HAP-1 (cell line): Measurements from ENCODE around the gene INPP4A.

Source experiments
- DNase-seq, 2 experiments: peaks; one replicate each; pipeline ENCODE4 v3.0.0-alpha.2; 2016 to 2020; ENCODE audit warnings: low spot score in 2 of 2
- H3K27me3 ChIP-seq: fragments of 250-450 bp; sonication (Bioruptor Pico); 2 replicates; pipeline ENCODE4 v1.5.1; 2020; ENCODE audit warnings: low read depth, mild to moderate bottlenecking, moderate library complexity
- H3K36me3 ChIP-seq: fragments of 250-450 bp; sonication (Bioruptor Pico); replicated peaks from 2 replicates; pipeline ENCODE4 v1.5.1; 2020; ENCODE audit warnings: mild to moderate bottlenecking
- H3K4me1 ChIP-seq: fragments of 250-450 bp; sonication (Bioruptor Pico); 2 replicates; pipeline ENCODE4 v1.5.1; 2020; ENCODE audit warnings: mild to moderate bottlenecking
- H3K4me3 ChIP-seq: fragments of 250-450 bp; sonication (Bioruptor Pico); 2 replicates; pipeline ENCODE4 v1.5.1; 2020; ENCODE audit warnings: mild to moderate bottlenecking, moderate library complexity
- H3K9me3 ChIP-seq: fragments of 250-450 bp; sonication (Bioruptor Pico); 2 replicates; pipeline ENCODE4 v1.5.1; 2020; ENCODE audit warnings: mild to moderate bottlenecking, moderate library complexity
- in situ Hi-C: fragments of 300-500 bp; cut with MboI; formaldehyde crosslinking; loops from 3 replicates; pipeline ENCODE4 v1.14.3; 2020; ENCODE audit warnings: low sequenced_read_pairs, inconsistent platforms, mixed read lengths

The INPP4A gene

DNA sequence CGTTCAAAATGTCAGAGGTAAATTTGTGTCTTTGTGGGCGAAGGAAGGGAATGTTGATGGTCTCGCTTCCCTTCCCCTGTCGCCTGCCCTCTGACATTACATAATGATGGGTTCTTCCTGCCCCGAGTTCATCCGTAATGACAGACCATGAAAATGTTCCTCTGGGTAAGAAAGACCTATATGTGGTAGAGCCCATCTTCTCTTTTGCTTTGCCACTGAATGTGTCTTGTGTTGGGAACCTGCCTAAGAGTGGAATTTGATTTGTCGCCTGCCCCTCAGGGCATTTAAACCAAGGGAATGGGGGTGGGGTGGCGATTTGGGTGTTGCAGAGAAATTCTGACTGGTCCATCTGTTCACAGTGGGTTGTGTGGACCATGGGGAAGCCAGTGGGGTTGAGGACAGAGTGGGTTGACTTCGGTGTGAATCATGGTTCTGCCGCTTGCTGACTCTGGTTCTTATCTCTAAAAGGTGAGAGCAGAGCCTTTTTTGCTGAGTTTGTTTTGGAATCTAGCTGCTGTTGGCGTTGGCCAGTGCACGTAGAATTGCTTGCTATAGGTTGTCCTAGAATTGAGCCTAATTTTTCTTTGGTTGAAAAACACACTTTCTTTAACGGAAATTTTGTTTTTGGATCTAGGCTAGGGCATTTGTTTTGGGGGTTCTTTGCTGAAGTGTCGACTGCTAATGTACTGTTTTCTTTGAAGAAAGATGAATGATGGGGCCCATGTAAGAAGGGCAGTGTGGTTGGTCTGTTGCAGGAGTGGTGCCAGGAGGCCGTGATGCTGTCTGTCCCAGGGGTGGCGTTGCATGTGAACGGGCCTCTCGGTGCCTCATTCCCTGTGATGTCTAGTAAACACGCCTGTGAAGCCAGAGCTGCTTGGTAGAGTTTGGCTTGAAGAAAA, 1.3 kb downstream of the INPP4A start:
- in situ Hi-C loops, result no loop called here
- no peaks in the 10 kb centered on the region for H3K27me3 ChIP-seq
- H3K4me3 ChIP-seq, result peak overlapping the region; percentile 49
- no peaks in the 10 kb centered on the region for H3K9me3 ChIP-seq
- DNase-seq, result peak; percentile 16 to 62
- H3K36me3 ChIP-seq, result no peaks in the 10 kb centered on the region
- H3K4me1 ChIP-seq, result peaks cover 30% of the 10 kb centered on the region

DNA sequence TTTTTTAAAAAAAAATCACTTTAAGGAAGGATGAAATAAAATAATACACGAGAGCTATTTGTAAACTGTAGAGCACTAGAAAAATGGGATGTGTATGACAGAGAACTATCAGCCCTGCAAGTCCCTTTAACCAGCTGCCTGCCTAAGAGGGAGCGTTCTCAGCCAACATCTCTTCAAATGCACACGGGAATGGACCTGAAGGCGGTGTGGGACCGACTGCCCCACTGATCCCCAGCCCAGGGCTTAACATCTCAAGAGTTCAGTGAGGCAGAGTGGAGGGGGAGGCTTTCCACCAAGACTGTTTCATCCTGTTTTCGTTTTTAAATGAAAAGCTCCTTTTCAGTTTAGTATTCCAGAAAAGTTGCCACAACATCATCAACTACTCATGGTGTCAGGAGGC, 2.2 kb downstream of the INPP4A start:
- Histone ChIP-seq H3K4me1 (peaks cover 30% of the 10 kb centered on the region), H3K4me3 (no peak overlapping the region)
- DNase-seq, result no peak

DNA sequence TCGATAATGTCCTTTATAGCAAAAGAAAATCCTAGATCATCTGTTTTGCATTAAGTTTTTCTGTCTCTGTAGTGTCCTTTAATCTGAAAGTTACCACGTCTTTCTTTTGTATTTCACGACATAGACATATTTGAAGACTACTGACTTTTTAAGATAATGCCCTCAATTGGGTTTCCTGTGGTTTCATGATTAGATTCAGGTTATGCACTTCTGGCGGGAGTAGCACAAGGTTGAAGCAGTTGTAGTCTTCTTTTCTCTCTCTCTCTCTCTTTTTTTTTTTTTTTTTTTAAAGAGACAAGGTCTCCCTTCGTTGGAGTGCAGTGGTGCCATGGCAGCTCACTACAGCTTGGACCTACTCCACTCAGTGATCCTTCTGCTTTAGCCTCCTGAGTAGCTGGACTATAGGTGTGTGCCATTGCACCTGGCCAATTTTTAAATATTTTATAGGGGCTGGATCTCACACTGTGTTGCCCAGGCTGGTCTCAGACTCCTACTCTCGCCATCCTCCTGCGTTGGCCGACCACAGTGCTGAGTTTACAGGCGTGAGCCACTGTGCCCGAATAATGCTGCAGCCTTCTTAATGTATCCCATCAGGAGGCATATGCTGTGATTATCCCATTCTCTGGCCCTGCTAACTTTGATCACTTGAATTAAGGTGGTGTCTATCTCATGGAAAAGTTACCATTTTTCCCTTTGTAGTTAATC, 3.9 kb downstream of the INPP4A start:
- H3K4me1 ChIP-seq, result peaks cover 30% of the 10 kb centered on the region
- no peaks in the 10 kb centered on the region for H3K36me3 ChIP-seq
- no peak for DNase-seq
- no peak overlapping the region for H3K4me3 ChIP-seq
- H3K9me3 ChIP-seq, result no peaks in the 10 kb centered on the region
- no peaks in the 10 kb centered on the region for H3K27me3 ChIP-seq
- in situ Hi-C loops, result no loop called here

More for the DNA sequence above, 2.2 kb downstream of the INPP4A start:
- Histone ChIP-seq H3K36me3 (no peaks in the 10 kb centered on the region), H3K9me3 (no peaks in the 10 kb centered on the region), H3K27me3 (no peaks in the 10 kb centered on the region)
- in situ Hi-C loops, result no loop called here

DNA sequence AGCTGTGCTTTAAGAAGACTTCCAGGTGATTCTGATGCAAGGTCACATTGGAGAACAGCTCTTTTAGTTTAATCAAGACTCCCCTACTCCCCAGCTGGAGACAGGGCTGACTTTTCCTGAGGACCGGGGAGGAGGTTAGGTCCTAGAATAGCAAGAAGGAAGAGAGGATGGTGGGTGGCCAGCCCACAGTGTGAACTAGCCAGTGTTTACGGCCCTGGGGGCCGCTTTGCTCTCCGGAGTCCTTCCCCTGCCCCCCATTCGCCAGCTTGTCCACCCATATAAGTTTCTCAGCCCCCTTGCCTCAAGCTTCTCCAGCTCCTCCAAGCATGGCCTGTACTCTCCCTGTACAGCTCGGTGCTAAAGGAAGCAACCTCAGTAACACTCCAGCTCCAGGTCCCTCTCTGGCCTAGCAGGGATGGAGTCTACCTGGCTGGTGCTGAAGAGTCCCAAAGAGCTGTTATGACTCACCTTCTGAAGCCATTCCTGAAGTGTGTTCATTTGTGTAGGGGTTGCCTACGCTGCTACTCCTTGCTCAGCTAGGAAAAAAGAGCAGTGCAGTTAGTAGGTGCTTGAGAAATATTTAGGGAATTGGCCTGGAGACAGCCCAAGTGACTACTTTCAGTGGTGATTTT, 7.9 kb downstream of the INPP4A start:
- Histone ChIP-seq H3K36me3 (peaks cover 4% of the 10 kb centered on the region; the same call in 1 of the 2 replicates), H3K27me3 (no peaks in the 10 kb centered on the region), H3K4me3 (no peak overlapping the region), H3K4me1 (peaks cover 21% of the 10 kb centered on the region), H3K9me3 (no peaks in the 10 kb centered on the region)
- no peak for DNase-seq
- in situ Hi-C loops, result no loop called here

DNA sequence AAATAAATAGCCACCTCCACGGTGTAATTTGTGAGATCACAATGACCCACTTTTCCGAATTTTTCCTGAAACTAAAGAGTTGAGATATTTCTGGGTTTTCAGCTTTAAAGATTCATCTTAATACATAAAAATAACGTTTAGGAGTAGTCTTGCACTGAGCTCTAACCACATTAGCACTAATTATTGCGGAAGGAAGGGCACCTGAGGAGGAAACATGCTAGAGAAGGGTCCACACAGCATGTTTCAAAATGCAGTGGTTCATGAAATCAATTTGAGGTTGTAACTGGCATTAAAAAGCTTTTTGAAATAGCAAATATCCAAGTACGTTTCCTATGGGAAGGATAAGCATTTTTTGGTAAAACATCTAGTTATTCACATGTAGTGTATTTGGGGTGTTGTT, 8.4 kb downstream of the INPP4A start:
- no peak for DNase-seq
- Histone ChIP-seq H3K27me3 (no peaks in the 10 kb centered on the region), H3K36me3 (peaks cover 4% of the 10 kb centered on the region; the same call in 1 of the 2 replicates), H3K9me3 (no peaks in the 10 kb centered on the region), H3K4me1 (peaks cover 21% of the 10 kb centered on the region), H3K4me3 (no peak overlapping the region)
- in situ Hi-C loops, result no loop called here

DNA sequence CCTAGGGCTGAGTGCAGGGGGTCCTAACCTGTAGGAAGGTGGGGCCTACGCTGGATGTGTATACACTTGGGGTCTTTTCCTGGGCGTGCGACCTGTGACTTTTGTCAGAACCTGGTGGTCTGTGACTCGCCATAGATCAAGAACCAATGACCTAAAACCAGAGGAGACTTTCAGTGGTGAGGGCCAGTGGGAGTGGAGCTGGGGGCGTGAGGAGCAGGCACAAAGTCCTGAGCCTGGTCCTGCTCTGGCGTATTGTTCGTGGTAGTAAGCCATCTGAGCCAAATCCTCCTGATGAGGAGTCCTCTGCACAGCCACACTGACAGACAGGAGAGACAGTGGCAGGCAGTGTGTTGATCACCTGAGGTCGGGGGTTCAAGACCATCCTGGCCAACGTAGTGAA, 8.9 kb downstream of the INPP4A start:
- in situ Hi-C loops, result no loop called here
- no peak for DNase-seq
- H3K4me1 ChIP-seq, result peaks cover 21% of the 10 kb centered on the region
- H3K27me3 ChIP-seq, result no peaks in the 10 kb centered on the region
- peaks cover 4% of the 10 kb centered on the region; the same call in 1 of the 2 replicates for H3K36me3 ChIP-seq
- H3K9me3 ChIP-seq, result no peaks in the 10 kb centered on the region
- no peak overlapping the region for H3K4me3 ChIP-seq

DNA sequence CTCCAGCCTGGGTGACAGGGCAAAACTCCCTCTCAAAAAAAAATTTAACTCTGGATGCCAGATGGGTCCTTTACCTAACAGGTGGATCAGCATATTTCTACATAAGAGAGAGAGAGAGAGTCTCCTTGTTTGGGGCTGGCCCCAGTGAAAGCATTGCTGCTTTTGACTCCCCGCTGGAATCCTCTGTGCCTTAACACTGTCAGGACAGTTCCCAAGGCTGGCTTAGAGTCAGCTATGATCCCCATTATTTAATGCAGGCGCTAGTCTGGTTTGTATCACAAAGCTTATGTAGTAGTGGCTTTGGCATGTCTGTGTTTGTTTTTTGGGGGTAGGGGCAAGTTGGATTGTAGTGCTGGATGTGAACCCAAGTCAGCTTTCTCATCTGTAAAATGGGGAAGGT, 9.4 kb downstream of the INPP4A start:
- H3K9me3 ChIP-seq, result no peaks in the 10 kb centered on the region
- no peaks in the 10 kb centered on the region for H3K27me3 ChIP-seq
- no peak overlapping the region for H3K4me3 ChIP-seq
- in situ Hi-C loops, result no loop called here
- DNase-seq, result no peak
- peaks cover 17% of the 10 kb centered on the region for H3K4me1 ChIP-seq
- peaks cover 4% of the 10 kb centered on the region; the same call in 1 of the 2 replicates for H3K36me3 ChIP-seq

DNA sequence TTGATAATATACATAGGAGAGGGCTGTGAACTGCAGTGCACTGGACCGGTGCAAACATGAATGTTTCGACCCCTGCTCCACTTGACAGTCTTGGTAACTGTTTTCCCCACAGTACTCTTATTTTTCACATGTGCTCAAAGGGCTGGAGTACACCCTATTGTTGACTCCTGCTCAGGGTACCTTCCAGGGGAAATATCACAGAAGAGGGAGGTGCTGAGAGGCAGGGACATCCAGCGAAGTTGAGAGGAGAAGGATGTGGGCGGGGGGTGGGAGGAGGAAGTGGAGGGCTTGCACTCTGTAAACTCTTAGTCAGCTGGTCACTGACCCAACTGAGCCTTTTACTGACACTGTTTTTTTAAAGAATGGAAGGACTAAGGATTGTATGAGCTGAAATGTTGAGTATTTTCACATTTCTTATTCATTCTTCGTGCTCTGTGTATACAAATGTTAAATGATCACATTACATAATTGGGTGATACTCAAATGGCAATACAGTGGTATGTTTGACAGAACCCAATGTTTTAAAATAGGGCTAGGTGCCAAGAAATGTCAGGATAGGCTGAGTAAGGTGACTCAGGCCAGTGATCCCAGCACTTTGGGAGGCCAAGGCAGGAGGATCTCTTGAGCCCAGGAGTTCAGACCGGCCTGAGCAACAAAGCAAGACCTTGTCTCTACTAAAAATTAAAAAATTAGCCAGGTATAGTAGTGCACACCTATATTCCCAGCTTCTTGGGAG, 10.0 kb downstream of the INPP4A start:
- DNase-seq, result no peak
- in situ Hi-C loops, result no loop called here
- Histone ChIP-seq H3K4me3 (no peak overlapping the region), H3K9me3 (no peaks in the 10 kb centered on the region), H3K36me3 (peaks cover 4% of the 10 kb centered on the region; the same call in 1 of the 2 replicates), H3K4me1 (peaks cover 11% of the 10 kb centered on the region), H3K27me3 (no peaks in the 10 kb centered on the region)

DNA sequence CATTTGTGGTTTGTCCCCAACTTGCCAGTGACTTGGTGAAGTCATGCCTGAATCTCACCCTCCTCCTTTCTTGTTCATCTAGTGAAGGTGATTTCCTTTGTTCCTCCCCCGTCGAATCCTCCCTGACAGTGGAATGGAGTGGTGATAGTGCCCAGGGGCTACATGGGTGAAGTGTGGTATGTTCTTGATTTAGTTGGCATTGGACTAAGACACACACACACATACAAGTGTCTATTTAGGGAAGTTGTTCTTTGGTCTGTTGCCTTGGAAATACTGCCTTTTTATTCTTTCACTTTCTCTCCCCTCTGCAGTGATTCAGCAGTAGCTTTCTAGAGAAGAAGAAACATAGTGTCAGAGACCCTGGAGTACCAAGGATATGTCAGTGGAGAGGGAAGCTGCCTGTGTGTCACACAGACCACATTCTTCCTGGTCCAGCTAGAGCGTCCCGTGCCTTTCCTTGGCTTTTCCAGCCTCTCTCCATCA, 10.9 kb downstream of the INPP4A start:
- no peaks in the 10 kb centered on the region for H3K9me3 ChIP-seq
- peaks cover 4% of the 10 kb centered on the region; the same call in 1 of the 2 replicates for H3K36me3 ChIP-seq
- no peak for DNase-seq
- in situ Hi-C loops, result no loop called here
- H3K27me3 ChIP-seq, result no peaks in the 10 kb centered on the region
- peaks cover 6% of the 10 kb centered on the region for H3K4me1 ChIP-seq
- no peak overlapping the region for H3K4me3 ChIP-seq

DNA sequence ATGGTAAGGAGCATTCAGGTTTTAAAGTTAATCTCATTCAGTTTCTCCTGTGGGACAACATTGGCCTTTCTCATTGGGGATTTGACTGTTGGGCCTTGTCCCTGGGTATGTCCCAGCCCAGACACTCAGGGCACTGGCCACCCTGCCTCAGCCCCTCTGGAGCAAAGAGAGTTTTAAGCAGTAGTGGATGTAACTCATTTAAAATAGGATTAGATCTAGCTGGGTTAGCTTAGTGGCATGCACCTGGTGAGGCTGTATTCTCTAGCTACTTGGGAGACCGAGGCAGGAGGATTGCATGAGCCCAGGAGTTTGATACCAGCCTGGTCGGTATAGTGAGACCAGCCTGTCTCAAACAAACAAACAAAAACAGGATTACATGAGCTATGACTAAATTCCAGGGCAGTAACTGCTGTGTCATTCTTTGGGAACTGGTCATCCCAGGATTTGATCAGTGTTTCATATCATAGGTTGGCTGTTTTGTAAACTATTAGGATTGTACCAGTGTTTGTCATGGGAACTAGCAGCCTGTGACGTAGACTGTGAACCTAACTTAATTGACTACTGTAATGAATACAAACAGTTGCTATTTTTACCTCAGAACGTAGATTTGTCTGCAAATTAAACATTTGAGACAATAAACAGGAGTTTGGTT, 12.5 kb downstream of the INPP4A start:
- no peaks in the 10 kb centered on the region for H3K9me3 ChIP-seq
- no peak for DNase-seq
- no peaks in the 10 kb centered on the region for H3K27me3 ChIP-seq
- H3K4me3 ChIP-seq, result no peak overlapping the region
- H3K4me1 ChIP-seq, result peaks cover 4% of the 10 kb centered on the region; the same call in 1 of the 2 replicates
- in situ Hi-C loops, result no loop called here
- peaks cover 4% of the 10 kb centered on the region; the same call in 1 of the 2 replicates for H3K36me3 ChIP-seq

DNA sequence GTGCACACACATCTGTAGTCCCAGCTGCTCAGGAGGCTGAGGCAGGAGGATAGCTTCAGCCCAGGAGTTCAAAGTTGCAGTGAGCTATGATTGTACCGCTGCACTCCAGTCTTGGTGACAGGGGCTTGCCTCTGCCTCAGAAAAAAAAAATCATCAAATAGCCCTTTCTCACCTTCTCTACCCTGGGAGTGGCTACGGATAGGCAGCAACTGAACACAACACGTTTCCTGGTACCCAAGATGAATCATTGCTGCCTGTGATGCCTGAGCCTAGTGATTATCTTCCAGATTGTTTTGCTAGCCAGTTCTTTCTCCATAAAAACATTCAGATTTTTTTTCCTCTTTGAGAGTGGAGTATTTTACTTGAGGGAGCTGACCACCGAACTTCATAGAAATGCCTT, 13.5 kb downstream of the INPP4A start:
- in situ Hi-C loops, result no loop called here
- DNase-seq, result no peak
- H3K4me1 ChIP-seq, result peaks cover 4% of the 10 kb centered on the region; the same call in 1 of the 2 replicates

DNA sequence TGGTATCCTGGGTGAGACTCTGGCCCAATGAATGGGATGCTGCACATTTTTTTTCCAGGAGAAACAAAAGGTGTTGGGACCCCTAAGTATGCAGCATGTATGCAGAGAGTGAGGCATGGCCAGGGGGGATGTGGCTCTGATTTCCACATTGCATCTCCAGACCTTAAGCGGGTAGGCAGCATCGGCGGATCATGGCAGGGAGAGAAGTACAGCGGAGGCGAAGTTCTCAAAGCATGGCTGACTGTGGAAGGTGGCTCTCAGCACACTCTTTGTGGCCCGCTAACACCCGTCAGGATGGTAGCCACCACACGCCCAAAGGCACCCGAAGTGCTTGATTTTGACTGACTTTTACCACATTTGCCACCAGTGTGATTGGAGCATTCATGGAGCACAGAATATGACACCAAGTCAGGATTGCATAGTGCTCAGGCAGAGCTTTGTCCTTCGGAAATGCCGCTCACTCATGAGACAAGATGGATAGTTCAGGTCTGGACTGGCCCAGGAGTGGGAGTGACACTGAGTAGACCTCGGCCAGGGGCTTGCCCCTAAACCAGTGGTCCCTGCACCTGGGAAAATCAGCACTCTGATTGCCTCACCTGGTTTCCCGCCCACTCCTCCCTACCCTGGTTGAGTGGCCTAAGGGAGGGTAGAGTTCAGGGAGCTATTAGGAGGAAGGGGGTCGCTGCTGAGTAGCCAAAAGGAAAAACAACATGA, 14.2 kb downstream of the INPP4A start:
- H3K4me1 ChIP-seq, result peaks cover 4% of the 10 kb centered on the region; the same call in 1 of the 2 replicates

More for the DNA sequence above, 13.5 kb downstream of the INPP4A start:
- no peak overlapping the region for H3K4me3 ChIP-seq
- peaks cover 4% of the 10 kb centered on the region; the same call in 1 of the 2 replicates for H3K36me3 ChIP-seq
- no peaks in the 10 kb centered on the region for H3K9me3 ChIP-seq
- H3K27me3 ChIP-seq, result no peaks in the 10 kb centered on the region

More for the DNA sequence above, 14.2 kb downstream of the INPP4A start:
- Histone ChIP-seq H3K4me3 (no peak overlapping the region), H3K9me3 (no peaks in the 10 kb centered on the region), H3K36me3 (peaks cover 4% of the 10 kb centered on the region; the same call in 1 of the 2 replicates), H3K27me3 (no peaks in the 10 kb centered on the region)
- DNase-seq, result no peak
- in situ Hi-C loops, result no loop called here
